Measurements from ENCODE around the gene ALDH8A1.
A peak's percentile ranks its signal among the peaks of the same experiment; 100 is the strongest.

Gene ALDH8A1

DNA sequence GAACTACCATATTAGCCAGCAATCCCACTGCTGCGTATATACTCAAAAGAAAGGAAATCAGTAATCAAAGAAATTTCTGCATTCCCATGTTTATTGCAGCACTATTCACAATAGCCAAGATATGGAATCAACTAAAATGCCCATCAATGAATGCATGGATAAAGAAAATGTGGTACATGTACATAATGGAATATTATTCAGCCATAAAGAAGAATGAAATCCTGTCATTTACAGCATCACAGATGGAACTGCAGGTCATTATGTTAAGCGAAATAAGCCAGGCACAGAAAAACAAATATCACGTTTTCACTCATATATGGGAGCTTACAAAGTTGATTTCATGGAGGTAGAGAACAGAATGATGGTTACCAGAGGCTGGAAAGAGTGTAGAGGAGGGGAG lies 65.1 kb downstream of the ALDH8A1 start:
- ChIA-PET CTCF (no interaction called here), POLR2A (no interaction called here)
- TF ChIP-seq, protein P1, sequence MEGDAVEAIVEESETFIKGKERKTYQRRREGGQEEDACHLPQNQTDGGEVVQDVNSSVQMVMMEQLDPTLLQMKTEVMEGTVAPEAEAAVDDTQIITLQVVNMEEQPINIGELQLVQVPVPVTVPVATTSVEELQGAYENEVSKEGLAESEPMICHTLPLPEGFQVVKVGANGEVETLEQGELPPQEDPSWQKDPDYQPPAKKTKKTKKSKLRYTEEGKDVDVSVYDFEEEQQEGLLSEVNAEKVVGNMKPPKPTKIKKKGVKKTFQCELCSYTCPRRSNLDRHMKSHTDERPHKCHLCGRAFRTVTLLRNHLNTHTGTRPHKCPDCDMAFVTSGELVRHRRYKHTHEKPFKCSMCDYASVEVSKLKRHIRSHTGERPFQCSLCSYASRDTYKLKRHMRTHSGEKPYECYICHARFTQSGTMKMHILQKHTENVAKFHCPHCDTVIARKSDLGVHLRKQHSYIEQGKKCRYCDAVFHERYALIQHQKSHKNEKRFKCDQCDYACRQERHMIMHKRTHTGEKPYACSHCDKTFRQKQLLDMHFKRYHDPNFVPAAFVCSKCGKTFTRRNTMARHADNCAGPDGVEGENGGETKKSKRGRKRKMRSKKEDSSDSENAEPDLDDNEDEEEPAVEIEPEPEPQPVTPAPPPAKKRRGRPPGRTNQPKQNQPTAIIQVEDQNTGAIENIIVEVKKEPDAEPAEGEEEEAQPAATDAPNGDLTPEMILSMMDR (IDR thresholded peaks at IDR 0.05; ENCODE audit: control extremely low read depth, extremely low read depth, low read depth, missing control alignments) = no peak
- no peak for DNase-seq (ENCODE audit: extremely low spot score)

DNA sequence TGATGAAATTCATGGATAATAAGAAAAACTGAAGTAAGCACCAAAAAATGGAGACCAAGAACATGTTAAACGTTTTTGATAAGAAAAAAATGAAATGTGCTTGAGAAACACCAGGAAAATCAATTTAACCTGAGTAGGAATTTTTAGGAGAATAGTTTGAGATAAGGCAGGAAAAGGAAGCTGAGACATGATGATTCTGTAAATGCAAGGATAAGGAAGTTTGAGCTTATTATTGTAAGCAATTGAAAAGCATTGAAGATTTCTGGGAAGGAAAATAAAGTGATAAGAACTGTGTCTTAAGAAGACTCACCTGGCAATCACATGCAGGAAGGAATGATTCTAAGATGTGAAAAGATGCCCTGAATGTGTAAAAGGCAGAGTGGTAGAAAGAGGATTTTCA lies 66.6 kb downstream of the ALDH8A1 start:
- DNase-seq (ENCODE audit: extremely low spot score) = no peak
- ChIA-PET POLR2A (no interaction called here), CTCF (interaction anchor here (0.7 to 1.9 kb wide), 16 partner anchors 8 to 766 kb away, joined by 3 to 7 read pairs (median 4); no protein-coding TSS in a partner anchor)
- TF ChIP-seq, protein P1 (IDR thresholded peaks at IDR 0.05; ENCODE audit: control extremely low read depth, extremely low read depth, low read depth, missing control alignments) = no peak

DNA sequence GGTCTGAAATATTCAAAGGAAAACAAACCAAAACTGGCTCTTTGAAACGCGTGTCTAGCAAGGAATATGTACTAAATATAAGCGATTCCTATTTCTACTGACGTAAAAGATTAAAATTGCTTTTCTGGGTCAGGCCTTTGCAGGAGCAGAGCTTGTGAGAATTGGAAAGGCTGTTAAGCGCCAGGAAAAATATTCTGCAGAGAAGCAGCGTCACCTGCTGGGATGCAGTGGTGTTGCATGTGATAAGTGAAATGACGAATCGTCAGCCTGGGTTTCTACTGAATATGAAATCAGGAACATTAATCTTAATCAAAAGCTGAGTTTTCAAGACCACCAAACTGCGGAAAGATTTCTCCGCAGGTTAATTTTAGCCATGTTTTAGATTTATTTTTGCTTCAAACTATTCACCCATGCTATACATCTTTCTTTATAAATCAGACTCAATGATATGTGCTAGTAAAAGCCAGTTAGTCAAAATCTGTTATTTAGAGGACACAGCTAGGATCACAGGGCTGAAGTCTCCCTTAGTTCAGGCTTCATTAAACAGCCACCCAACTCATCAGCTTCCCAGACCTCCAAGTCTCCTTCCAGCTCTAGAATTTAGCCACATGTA lies 67.4 kb downstream of the ALDH8A1 start:
- ChIA-PET CTCF (interaction anchor here (0.7 to 1.9 kb wide), 25 partner anchors 9 to 765 kb away, joined by 3 to 7 read pairs (median 4); no protein-coding TSS in a partner anchor), POLR2A (no interaction called here)
- TF ChIP-seq, protein P1 (IDR thresholded peaks at IDR 0.05; ENCODE audit: control extremely low read depth, extremely low read depth, low read depth, missing control alignments) = peak; percentile 75
- DNase-seq (ENCODE audit: extremely low spot score) = peak; percentile 53

DNA sequence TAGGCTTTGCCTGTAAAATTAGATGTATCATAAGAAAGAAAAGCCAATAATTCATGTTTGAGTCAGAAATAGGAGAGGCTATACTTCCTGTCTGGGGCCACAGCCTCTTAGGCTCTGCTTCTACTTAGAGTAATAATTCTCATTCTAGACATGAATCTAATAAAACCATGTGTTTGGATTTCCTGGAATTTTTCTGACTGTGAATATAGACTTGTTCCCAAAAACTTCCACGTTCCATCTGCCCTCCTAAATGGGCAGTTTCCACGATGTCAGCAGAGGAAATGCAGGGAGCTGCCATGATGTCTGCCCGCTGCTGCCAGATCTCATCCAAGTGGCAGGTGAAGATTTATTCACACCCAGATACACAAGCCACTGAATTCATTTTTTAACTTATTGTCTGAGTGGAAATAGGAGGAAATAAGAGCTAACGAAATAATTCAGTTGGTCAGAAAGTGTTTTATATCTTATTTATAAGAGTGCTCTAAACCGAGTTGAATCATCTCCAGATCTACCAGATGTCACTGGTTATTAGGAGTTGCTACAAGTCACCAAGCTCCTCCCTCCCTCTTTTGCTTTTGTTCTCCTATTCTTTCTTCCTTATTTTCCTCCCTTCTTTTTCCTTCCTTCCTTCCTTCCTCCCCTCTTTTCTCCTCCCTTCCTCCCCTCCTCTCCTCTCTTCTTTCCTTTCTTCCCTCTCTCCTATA lies 69.3 kb downstream of the ALDH8A1 start:
- ChIA-PET CTCF (interaction anchor here (1.5 to 1.8 kb wide), 2 partner anchors 11 to 60 kb away, joined by 3 to 5 read pairs; no protein-coding TSS in a partner anchor), POLR2A (no interaction called here)
- no peak for DNase-seq (ENCODE audit: extremely low spot score)
- TF ChIP-seq, protein P1 (IDR thresholded peaks at IDR 0.05; ENCODE audit: control extremely low read depth, extremely low read depth, low read depth, missing control alignments) = no peak

DNA sequence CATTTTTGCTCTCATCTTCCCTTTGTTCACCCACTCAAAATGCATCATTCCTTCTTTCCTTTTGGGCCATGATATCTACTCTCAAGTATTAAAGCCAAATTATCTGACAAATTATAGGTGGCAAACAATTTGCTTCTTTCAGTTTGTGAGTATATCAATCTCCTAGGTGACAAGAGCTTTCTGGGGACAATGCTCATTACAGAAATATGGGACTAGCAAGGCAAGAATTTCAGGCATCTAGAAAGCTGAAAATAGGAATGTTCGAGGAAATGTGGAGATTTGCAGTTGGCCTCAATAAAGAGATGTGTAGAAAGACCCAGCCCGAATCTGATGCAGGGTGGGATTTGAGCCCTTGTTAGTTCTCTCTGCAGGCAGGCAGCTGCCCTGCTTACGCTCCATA lies 71.8 kb downstream of the ALDH8A1 start:
- no peak for DNase-seq (ENCODE audit: extremely low spot score)
- TF ChIP-seq, protein P1 (IDR thresholded peaks at IDR 0.05; ENCODE audit: control extremely low read depth, extremely low read depth, low read depth, missing control alignments) = no peak
- ChIA-PET POLR2A (no interaction called here), CTCF (interaction anchor here (2.0 kb wide), 1 partner anchor 722 kb away, joined by 5 read pairs; no protein-coding TSS in a partner anchor)

DNA sequence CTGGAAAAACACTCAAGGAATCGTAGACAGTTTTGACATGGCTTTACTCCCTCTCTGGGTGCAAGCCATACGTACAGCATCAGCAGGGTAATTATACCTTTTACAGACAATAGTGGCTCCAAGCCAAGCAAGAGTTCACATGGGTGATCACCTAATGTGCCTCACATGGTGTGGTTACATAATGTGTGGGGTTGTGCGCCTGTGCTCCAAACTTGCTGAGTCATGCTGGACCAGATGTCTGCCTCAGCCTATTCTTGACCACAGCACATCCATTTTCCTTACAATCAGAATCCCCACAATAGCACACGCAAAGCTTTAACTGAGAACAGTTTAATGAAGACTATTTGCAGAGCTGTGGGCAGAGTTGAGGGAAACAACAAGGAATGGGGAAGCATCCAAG lies 74.5 kb downstream of the ALDH8A1 start:
- ChIA-PET POLR2A (interaction anchor here (0.6 kb wide), 1 partner anchor 353 kb away, joined by 3 read pairs; no protein-coding TSS in a partner anchor), CTCF (interaction anchor here (0.8 to 2.4 kb wide), 6 partner anchors 8 to 954 kb away, joined by 3 to 7 read pairs (median 3); no protein-coding TSS in a partner anchor)
- TF ChIP-seq, protein P1 (IDR thresholded peaks at IDR 0.05; ENCODE audit: control extremely low read depth, extremely low read depth, low read depth, missing control alignments) = no peak
- no peak for DNase-seq (ENCODE audit: extremely low spot score)
